ENCODE results near the gene RAD51B.

- no peak for TF ChIP-seq CTCF (IDR thresholded peaks at IDR 0.05)
- no peak for TF ChIP-seq POLR2A (IDR thresholded peaks at IDR 0.05)
Observed at GRCh38 chr14:67990576-67990975, 171.0 kb downstream of the RAD51B start.

Measured in ovary (tissue), 3 donors.